SK-N-SH (cell line): ENCODE results near the gene NEURL3. TPM values are rescaled to one million over a fixed set of nuclear protein-coding genes. Genes with fewer than 3 reads are reported as not detected.

Experiments
- CTCF ChIA-PET: fragments of 300-600, 350-600 bp; formaldehyde crosslinking; extraction: SDS; loops from one replicate; lab custom pipeline; 2021; lab: Yijun Ruan, JAX
- POLR2A ChIA-PET: fragments of 350-600 bp; sonication (Branson Sonifier 250); formaldehyde crosslinking; extraction: SDS; loops from one replicate; lab custom pipeline; 2020; ENCODE audit warnings: antibody characterized with exemption, inconsistent platforms; lab: Yijun Ruan, JAX
- DNase-seq: peaks from one replicate; pipeline ENCODE4 v3.0.0; 2012
- H2AFZ ChIP-seq: fragments of 200-600 bp; sonication (generic); 2 replicates; pipeline ENCODE4 v1.8.1; 2016; ENCODE audit warnings: antibody characterized with exemption, mild to moderate bottlenecking, low read depth
- H3F3A ChIP-seq: fragments of 200-600 bp; sonication (generic); replicated peaks from 2 replicates; pipeline ENCODE3; 2016; ENCODE audit warnings: antibody characterized with exemption, mild to moderate bottlenecking; ENCODE audit not compliant: insufficient read depth
- H3K27ac ChIP-seq, 2 experiments: fragments of 200-500 bp in 1 of 2; fragments of 200-600 bp in 1 of 2; sonication (Bioruptor generic) in 1 of 2; sonication (generic), shearing (Covaris generic) in 1 of 2; 2 replicates each; pipeline versions ENCODE4 v1.5.1 to v1.6.1; 2014 to 2016; ENCODE audit warnings: low read depth in 2 of 2, inconsistent platforms in 1 of 2, low read length in 1 of 2, mild to moderate bottlenecking in 1 of 2, mixed read lengths in 1 of 2
- H3K27me3 ChIP-seq: fragments of 200-600 bp; sonication (generic), shearing (Covaris generic); 2 replicates; pipeline ENCODE4 v1.6.1; 2016; ENCODE audit warnings: mixed run types; ENCODE audit not compliant: insufficient read depth
- H3K36me3 ChIP-seq, 2 experiments: fragments of 200-500 bp in 1 of 2; fragments of 200-600 bp in 1 of 2; sonication (Bioruptor generic) in 1 of 2; sonication (generic) in 1 of 2; replicated peaks in 1 of 2; 2 replicates each; pipeline versions ENCODE3 to v1.5.1; 2014 to 2016; ENCODE audit warnings: low read length in 1 of 2, mild to moderate bottlenecking in 1 of 2; ENCODE audit not compliant: insufficient read depth in 2 of 2, control insufficient read depth in 1 of 2
- H3K4me1 ChIP-seq, 2 experiments: fragments of 200-500 bp in 1 of 2; fragments of 200-600 bp in 1 of 2; sonication (Bioruptor generic) in 1 of 2; sonication (generic), shearing (Covaris generic) in 1 of 2; 2 replicates each; pipeline versions ENCODE4 v1.5.1 to v1.6.1; 2014 to 2016; ENCODE audit warnings: low read depth in 1 of 2, low read length in 1 of 2, mixed run types in 1 of 2; ENCODE audit not compliant: insufficient read depth in 2 of 2, control insufficient read depth in 1 of 2
- H3K4me2 ChIP-seq: fragments of 200-600 bp; sonication (generic), shearing (Covaris generic); 2 replicates; pipeline ENCODE4 v1.6.1; 2017; ENCODE audit warnings: mixed run types
- H3K4me3 ChIP-seq, 2 experiments: fragments of 200-500 bp in 1 of 2; fragments of 200-600 bp in 1 of 2; sonication (Bioruptor generic) in 1 of 2; sonication (generic), shearing (Covaris generic) in 1 of 2; 2 replicates each; pipeline versions ENCODE4 v1.5.1 to v1.8.1; 2014 to 2016; ENCODE audit warnings: low read depth in 2 of 2, inconsistent platforms in 1 of 2, low read length in 1 of 2, mild to moderate bottlenecking in 1 of 2, mixed read lengths in 1 of 2, moderate library complexity in 1 of 2
- H3K79me2 ChIP-seq: fragments of 200-600 bp; sonication (generic); 2 replicates; pipeline ENCODE4 v1.8.1; 2017; ENCODE audit warnings: mild to moderate bottlenecking; ENCODE audit not compliant: insufficient read depth
- H3K9ac ChIP-seq: fragments of 200-600 bp; sonication (generic); 2 replicates; pipeline ENCODE4 v1.6.1; 2017; ENCODE audit warnings: mixed run types
- H3K9me2 ChIP-seq: fragments of 200-600 bp; sonication (generic); 2 replicates; pipeline ENCODE4 v1.6.1; 2017; ENCODE audit warnings: mixed run types
- H3K9me3 ChIP-seq: fragments of 200-600 bp; sonication (generic); 2 replicates; pipeline ENCODE4 v1.6.1; 2017; ENCODE audit warnings: mixed run types, mild to moderate bottlenecking, moderate library complexity
- H4K20me1 ChIP-seq: fragments of 200-600 bp; sonication (generic); 2 replicates; pipeline ENCODE4 v1.6.1; 2017; ENCODE audit warnings: mild to moderate bottlenecking, mixed run types; ENCODE audit not compliant: insufficient read depth
- CTCF ChIP-seq: fragments of 200-600 bp; sonication (generic); IDR thresholded peaks from 2 replicates; pipeline ENCODE4 v1.6.1; 2017; ENCODE audit warnings: antibody characterized with exemption, mild to moderate bottlenecking, moderate library complexity
- ELF1 ChIP-seq: IDR thresholded peaks from 2 replicates; pipeline ENCODE4 v1.4.0; 2012
- GATA2 ChIP-seq: sonication (generic); formaldehyde crosslinking; IDR thresholded peaks from 2 replicates; pipeline ENCODE4 v1.5.0; 2020; ENCODE audit warnings: mild to moderate bottlenecking, missing genetic modification reagents
- JUND ChIP-seq: IDR thresholded peaks from 2 replicates; pipeline ENCODE4 v1.4.0; 2012
- MAX ChIP-seq: IDR thresholded peaks from 2 replicates; pipeline ENCODE4 v1.4.0; 2012; ENCODE audit warnings: low read depth
- NFIC ChIP-seq: IDR thresholded peaks from 2 replicates; pipeline ENCODE4 v1.4.0; 2012; ENCODE audit warnings: borderline replicate concordance
- NRF1 ChIP-seq: IDR thresholded peaks from 2 replicates; pipeline ENCODE4 v1.6.1; 2012; ENCODE audit warnings: low read depth, mild to moderate bottlenecking, low read length
- RAD21 ChIP-seq: IDR thresholded peaks from 2 replicates; pipeline ENCODE4 v1.6.1; 2012; ENCODE audit warnings: mild to moderate bottlenecking, low read length
- SIN3A ChIP-seq: IDR thresholded peaks from 2 replicates; pipeline ENCODE4 v1.6.1; 2012; ENCODE audit warnings: low read depth, mild to moderate bottlenecking, low read length, moderate library complexity, borderline replicate concordance
- TCF12 ChIP-seq: IDR thresholded peaks from 2 replicates; pipeline ENCODE4 v1.4.0; 2012
- TEAD4 ChIP-seq: IDR thresholded peaks from 2 replicates; pipeline ENCODE4 v1.4.0; 2012; ENCODE audit warnings: mild to moderate bottlenecking, borderline replicate concordance; ENCODE audit not compliant: insufficient read depth
- WGBS: methylation state at CpG from one replicate; pipeline ENCODE4 v1.1.6; 2017; ENCODE audit warnings: low lambda C conversion rate; 5-methylcytosine and 5-hydroxymethylcytosine counted together
- polyA plus RNA-seq, 3 experiments: library from polyadenylated mRNA; depleted of rRNA; stranded (reverse); fragments of >200 nt; gene quantifications; 2 replicates each; pipeline ENCODE4 v1.2.3, GENCODE V29; 2012

The NEURL3 gene
- polyA plus RNA-seq, 1 of the 3 experiments (the other 2 are of a cell fraction): 0.08 TPM

- no peaks in the 10 kb centered on the region for H3K79me2 ChIP-seq
- no peaks in the 10 kb centered on the region for H3K27me3 ChIP-seq
- DNase-seq: peak; percentile 56
- CTCF ChIA-PET: interaction anchor here (0.7 to 4.1 kb wide), 6 partner anchors 12 to 273 kb away, joined by 3 to 29 read pairs (median 7); no protein-coding TSS in a partner anchor
- no peak for TF ChIP-seq NRF1
- TF ChIP-seq NFIC: no peak
- no peak for TF ChIP-seq TCF12
- TF ChIP-seq ELF1: no peak
- no peak for TF ChIP-seq RAD21
- no peak for TF ChIP-seq TEAD4
- no peak for TF ChIP-seq CTCF
- no peak for TF ChIP-seq GATA2 (CRISPR knock-in tag)
- no peak for TF ChIP-seq JUND
- TF ChIP-seq MAX: no peak
- peak overlapping the region; percentile 44; the same call in 1 of the 2 replicates for H3K4me2 ChIP-seq
- peak overlapping the region; percentile 86 for H2AFZ ChIP-seq
- peaks cover 4% of the 10 kb centered on the region for H3F3A ChIP-seq
- no peak overlapping the region for H3K9ac ChIP-seq
- POLR2A ChIA-PET: no interaction called here
- H3K4me3 ChIP-seq: 0 out of 4 replicates have a peak overlapping the region, but pooled peaks of 1 of the 2 experiments have one; percentile 13
- peaks cover 11 to 12% of the 10 kb centered on the region in 2 experiments; a peak in 3 of 4 replicates for H3K4me1 ChIP-seq
- H3K9me3 ChIP-seq: no peaks in the 10 kb centered on the region
- WGBS: 58% methylated on average over 29 of the region's 51 CpGs
- no peaks in the 10 kb centered on the region for H3K9me2 ChIP-seq
- no peak overlapping the region for H3K27ac ChIP-seq
- no peaks in the 10 kb centered on the region for H3K36me3 ChIP-seq
- H4K20me1 ChIP-seq: no peaks in the 10 kb centered on the region
These were observed 22.3 kb upstream of the NEURL3 start for GRCh38 chr2:96527286-96528005.

- H3K9me3 ChIP-seq: no peaks in the 10 kb centered on the region
- H3K79me2 ChIP-seq: no peaks in the 10 kb centered on the region
- ChIA-PET POLR2A (no interaction called here), CTCF (interaction anchor here (0.7 to 4.1 kb wide), 5 partner anchors 12 to 120 kb away, joined by 3 to 29 read pairs (median 7); no protein-coding TSS in a partner anchor)
- no peak overlapping the region for H3K9ac ChIP-seq
- H3K36me3 ChIP-seq: no peaks in the 10 kb centered on the region
- no peaks in the 10 kb centered on the region for H3K9me2 ChIP-seq
- peaks cover 8 to 10% of the 10 kb centered on the region in 2 experiments; a peak in 3 of 4 replicates for H3K4me1 ChIP-seq
- no peaks in the 10 kb centered on the region for H4K20me1 ChIP-seq
- no peak overlapping the region for H3K4me3 ChIP-seq
- H3K27me3 ChIP-seq: no peaks in the 10 kb centered on the region
- peaks cover 4% of the 10 kb centered on the region for H3F3A ChIP-seq
- no peak overlapping the region for H3K27ac ChIP-seq
- peak overlapping the region; percentile 86 for H2AFZ ChIP-seq
- peak overlapping the region; percentile 41; the same call in 1 of the 2 replicates for H3K4me2 ChIP-seq
- 93% methylated on average over 29 of the region's 29 CpGs for WGBS
- no peak for TF ChIP-seq ELF1
- TF ChIP-seq SIN3A: no peak
- DNase-seq: no peak
These were observed 21.6 kb upstream of the NEURL3 start for GRCh38 chr2:96526615-96527285.
